Naive thymus-derived CD8-positive, alpha-beta T cell (primary cell): ENCODE data around the gene TRMT61A. TPM values are rescaled to one million over a fixed set of nuclear protein-coding genes. Genes with fewer than 3 reads are reported as not detected.
"Not testable (repeated sequence)": the region's sequence is repeated elsewhere in the genome, so short reads cannot be mapped to it uniquely, and the experiment has no call there.

ENCODE experiments used
- ATAC-seq, 2 donors: fragments of 150-1000 bp; cut with Tn5 transposase in 1 of 2; sonication (Bioruptor Pico), chemical (Tn5 transposase) in 1 of 2; 1 replicate in 1 of 2; 2 replicates in 1 of 2; pipeline ENCODE4 v1.10.0; 2021; ENCODE audit warnings: mild to moderate bottlenecking in 2 of 2, moderate library complexity in 2 of 2
- POLR2A ChIA-PET: fragments of 350-600 bp; sonication (Branson Sonifier 250); formaldehyde crosslinking; loops from one replicate; lab custom pipeline; 2021; ENCODE audit warnings: antibody characterized with exemption; lab: Charles Lee
- DNase-seq, 10 donors: peaks; one replicate each; pipeline versions ENCODE4 v3.0.0 to v3.0.0-alpha.2; 2020 to 2022
- H3K27ac Mint-ChIP-seq, 10 donors: one replicate each; pipeline ENCODE4 v1.8.0; 2020 to 2022; ENCODE audit warnings: mild to moderate bottlenecking in 10 of 10, mixed read lengths in 10 of 10, moderate library complexity in 4 of 10, inconsistent platforms in 1 of 10
- H3K27me3 Mint-ChIP-seq, 5 donors: one replicate each; pipeline ENCODE4 v1.8.0; 2021 to 2022; ENCODE audit warnings: mixed read lengths in 5 of 5
- H3K36me3 Mint-ChIP-seq, 3 donors: one replicate each; pipeline ENCODE4 v1.8.0; 2020 to 2022; ENCODE audit warnings: mixed read lengths in 3 of 3, mild to moderate bottlenecking in 2 of 3, inconsistent platforms in 1 of 3
- H3K4me1 Mint-ChIP-seq, 4 donors: one replicate each; pipeline ENCODE4 v1.8.0; 2021 to 2022; ENCODE audit warnings: mixed read lengths in 4 of 4
- H3K4me3 Mint-ChIP-seq, 10 donors: one replicate each; pipeline ENCODE4 v1.8.0; 2020 to 2022; ENCODE audit warnings: mild to moderate bottlenecking in 10 of 10, mixed read lengths in 10 of 10, moderate library complexity in 6 of 10, inconsistent platforms in 1 of 10
- H3K9me3 Mint-ChIP-seq, 9 donors: one replicate each; pipeline ENCODE4 v1.8.0; 2020 to 2022; ENCODE audit warnings: mixed read lengths in 9 of 9, mild to moderate bottlenecking in 3 of 9, inconsistent platforms in 1 of 9, moderate library complexity in 1 of 9
- polyA plus RNA-seq, 3 donors: library from polyadenylated mRNA; unstranded; fragments of 300-500 nt; fragmentation: Illumina TruSeq; gene quantifications; one replicate each; pipeline ENCODE4 v1.2.3, GENCODE V29; 2021
- total RNA-seq, 8 experiments: library from RNA in 2 of 8; stranded (reverse) in 2 of 8; gene quantifications; one replicate each; pipeline ENCODE4 v1.2.3 and lab custom pipeline; 2021 to 2026

TRMT61A gene
- total and polyA plus RNA-seq, 5 experiments from 2014 or later, result 6.7 to 16.7 (median 11.2) TPM

- DNase-seq, H3K4me3 Mint-ChIP-seq, ATAC-seq, H3K27me3 Mint-ChIP-seq, H3K9me3 Mint-ChIP-seq: not testable (repeated sequence)
- POLR2A ChIA-PET, result interaction anchor here (0.7 kb wide), 1 partner anchor 201 kb away, joined by 10 read pairs; no protein-coding TSS in a partner anchor
- Mint-ChIP-seq H3K4me1 (peaks cover 0 to 15% (median 6%) of the 10 kb centered on the region in 4 donors), H3K27ac (peak overlapping the region in 3 of 10 donors; percentile 28 to 61 (median 47)), H3K36me3 (peaks cover 0 to 27% (median 3%) of the 10 kb centered on the region in 3 donors)
Measured at GRCh38 chr14:103512180-103512579, 16.8 kb upstream of the TRMT61A start.

GRCh38 chr14:103512701-103513611 lies 16.0 kb upstream of the TRMT61A start:
- Mint-ChIP-seq H3K36me3 (peaks cover 0 to 22% (median 3%) of the 10 kb centered on the region in 3 donors), H3K4me3 (peak overlapping the region in 1 of 10 donors; percentile 48), H3K27ac (peak overlapping the region in 5 of 10 donors; percentile 2 to 61 (median 46)), H3K4me1 (peaks cover 0 to 15% (median 5%) of the 10 kb centered on the region in 4 donors), H3K27me3 (no peaks in the 10 kb centered on the region), H3K9me3 (no peaks in the 10 kb centered on the region)
- POLR2A ChIA-PET, result interaction anchor here (0.7 kb wide), 1 partner anchor 201 kb away, joined by 10 read pairs; no protein-coding TSS in a partner anchor
- ATAC-seq (no peak), DNase-seq (no peak)

DNA sequence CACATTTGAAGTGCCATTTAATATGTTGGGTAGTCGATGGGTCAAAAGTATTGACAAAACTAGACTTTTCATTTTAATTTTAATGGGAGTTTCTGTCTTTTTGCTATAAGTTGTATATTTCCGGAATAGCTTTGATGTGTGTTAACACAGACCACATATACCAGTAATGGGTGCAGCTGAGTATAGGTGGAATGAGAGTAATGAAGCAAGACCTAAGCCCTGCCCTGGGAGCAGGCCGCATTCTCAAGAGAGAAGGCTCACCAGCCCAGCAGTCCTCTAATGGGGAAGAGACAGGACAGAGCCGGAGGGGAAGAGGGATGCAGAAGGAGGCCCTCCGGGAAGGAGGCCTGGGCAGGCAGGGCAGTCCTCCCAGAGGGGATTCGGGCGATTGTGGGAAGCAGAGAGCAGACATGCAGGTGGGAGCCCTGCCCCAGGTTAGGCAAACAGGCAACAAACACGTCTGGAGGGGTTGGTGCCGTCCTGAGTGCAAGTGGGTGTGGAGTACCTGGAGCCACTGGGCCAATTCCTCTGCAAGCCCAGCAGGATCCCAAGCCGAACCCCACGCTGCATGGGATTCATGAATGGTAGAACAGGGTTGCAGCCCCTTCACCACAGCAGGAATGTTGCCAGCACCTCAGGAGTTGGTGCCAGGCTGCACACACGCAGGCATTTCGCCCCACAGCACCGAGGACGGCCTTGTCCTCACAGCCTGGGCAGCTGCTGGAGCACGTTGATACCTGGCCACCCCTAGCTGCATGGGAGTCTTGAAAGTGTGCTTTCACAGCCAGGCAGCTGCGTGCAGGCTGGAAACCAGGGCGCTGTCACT lies 14.2 kb upstream of the TRMT61A start:
- DNase-seq, result no peak
- Mint-ChIP-seq H3K36me3 (peaks cover 0 to 12% (median 3%) of the 10 kb centered on the region in 3 donors), H3K27me3 (peaks cover 0 to 4% (median 0%) of the 10 kb centered on the region in 5 donors), H3K27ac (peak overlapping the region in 2 of 10 donors; percentile 17 to 31), H3K4me1 (peaks cover 8 to 21% (median 12%) of the 10 kb centered on the region in 4 donors), H3K9me3 (no peaks in the 10 kb centered on the region), H3K4me3 (no peak overlapping the region)
- POLR2A ChIA-PET, result no interaction called here
- ATAC-seq, result no peak

GRCh38 chr14:103516426-103517173 lies 12.4 kb upstream of the TRMT61A start:
- no peak for ATAC-seq
- H3K4me1 Mint-ChIP-seq, result peaks cover 9 to 21% (median 13%) of the 10 kb centered on the region in 4 donors
- H3K9me3 Mint-ChIP-seq, result no peaks in the 10 kb centered on the region
- peak overlapping the region in 2 of 10 donors; percentile 39 to 40 for H3K27ac Mint-ChIP-seq
- no peak overlapping the region for H3K4me3 Mint-ChIP-seq
- peaks cover 0 to 3% (median 0%) of the 10 kb centered on the region in 3 donors for H3K36me3 Mint-ChIP-seq
- no peak for DNase-seq
- POLR2A ChIA-PET, result no interaction called here
- H3K27me3 Mint-ChIP-seq, result peaks cover 0 to 4% (median 0%) of the 10 kb centered on the region in 5 donors

- DNase-seq (no peak), ATAC-seq (no peak)
- Mint-ChIP-seq H3K27me3 (peaks cover 0 to 4% (median 0%) of the 10 kb centered on the region in 5 donors), H3K4me3 (no peak overlapping the region), H3K9me3 (no peaks in the 10 kb centered on the region), H3K36me3 (peaks cover 0 to 3% (median 0%) of the 10 kb centered on the region in 3 donors), H3K4me1 (peaks cover 9 to 21% (median 13%) of the 10 kb centered on the region in 4 donors), H3K27ac (peak overlapping the region in 2 of 10 donors; percentile 39 to 71)
- POLR2A ChIA-PET, result no interaction called here
Measured at GRCh38 chr14:103517174-103517566, 11.8 kb upstream of the TRMT61A start.

DNA sequence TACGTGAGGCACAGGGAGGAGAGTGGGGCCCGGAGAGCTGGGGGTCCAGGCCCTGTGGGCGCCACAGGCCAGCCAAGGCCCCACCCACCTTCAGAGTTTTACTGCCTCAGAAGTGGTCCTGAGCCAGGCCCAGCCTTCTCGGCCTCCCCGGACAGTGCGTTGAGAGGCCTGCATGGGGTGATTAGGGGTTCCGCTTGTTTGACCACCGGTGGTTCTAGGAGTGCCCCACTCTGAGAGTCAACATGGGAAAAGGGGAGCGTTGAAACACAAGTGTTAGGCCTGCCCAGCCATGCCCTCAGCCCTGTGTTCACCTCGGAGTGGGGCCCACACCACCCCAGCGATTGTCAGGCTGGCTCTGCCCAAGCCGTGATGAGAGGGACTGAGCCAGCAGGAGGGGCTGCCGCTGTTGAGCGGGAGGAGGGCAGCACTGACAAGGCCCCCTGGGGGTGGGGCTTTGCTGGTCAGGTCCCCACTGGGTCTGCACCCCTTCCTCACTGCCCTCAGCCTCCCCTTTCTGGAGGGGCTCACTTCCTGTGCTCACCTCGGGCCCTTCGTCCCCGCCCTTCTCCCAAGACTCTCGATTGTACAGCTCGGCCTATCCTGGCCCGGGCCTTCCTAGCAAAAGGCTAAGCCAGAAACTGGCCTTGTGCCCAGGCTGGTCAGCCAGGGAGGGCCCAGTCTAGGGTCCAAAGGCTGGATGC lies 11.1 kb upstream of the TRMT61A start:
- no peak overlapping the region for H3K4me3 Mint-ChIP-seq
- ATAC-seq, result no peak
- H3K9me3 Mint-ChIP-seq, result no peaks in the 10 kb centered on the region
- H3K4me1 Mint-ChIP-seq, result peaks cover 9 to 16% (median 12%) of the 10 kb centered on the region in 4 donors
- H3K36me3 Mint-ChIP-seq, result no peaks in the 10 kb centered on the region
- DNase-seq, result peak in 1 of 10 donors; percentile 52
- H3K27ac Mint-ChIP-seq, result peak overlapping the region in 2 of 10 donors; percentile 59 to 71
- POLR2A ChIA-PET, result interaction anchor here (1.6 kb wide), 1 partner anchor 11 kb away, joined by 6 read pairs; the partner anchor contains the start of gene TRMT61A
- peaks cover 0 to 4% (median 0%) of the 10 kb centered on the region in 5 donors for H3K27me3 Mint-ChIP-seq

- Mint-ChIP-seq H3K9me3 (no peaks in the 10 kb centered on the region), H3K4me1 (peaks cover 9 to 16% (median 13%) of the 10 kb centered on the region in 4 donors), H3K27me3 (peaks cover 0 to 5% (median under 1%) of the 10 kb centered on the region in 5 donors), H3K4me3 (peak overlapping the region in 2 of 10 donors; percentile 41 to 62), H3K36me3 (no peaks in the 10 kb centered on the region), H3K27ac (peak overlapping the region in 1 of 10 donors; percentile 9)
- ATAC-seq (peak; percentile 33 to 34), DNase-seq (peak; percentile 31 to 78 (median 56))
- POLR2A ChIA-PET, result interaction anchor here (1.6 kb wide), 2 partner anchors 10 to 27 kb away, joined by 5 to 6 read pairs; partner anchors contain the start of gene TRMT61A
Measured at GRCh38 chr14:103518422-103519042, 10.5 kb upstream of the TRMT61A start.

GRCh38 chr14:103519043-103519836 lies 9.8 kb upstream of the TRMT61A start:
- DNase-seq, result peak in 1 of 10 donors; percentile 54
- peaks cover 9 to 16% (median 15%) of the 10 kb centered on the region in 4 donors for H3K4me1 Mint-ChIP-seq
- H3K27me3 Mint-ChIP-seq, result peaks cover 0 to 8% (median 1%) of the 10 kb centered on the region in 5 donors
- H3K27ac Mint-ChIP-seq, result peak overlapping the region in 2 of 10 donors; percentile 88 to 89
- H3K9me3 Mint-ChIP-seq, result no peaks in the 10 kb centered on the region
- H3K4me3 Mint-ChIP-seq, result peak overlapping the region; percentile 13 to 79 (median 62)
- POLR2A ChIA-PET, result interaction anchor here (0.6 to 2.8 kb wide), 4 partner anchors 10 to 77 kb away, joined by 4 to 9 read pairs (median 6); partner anchors contain the start of genes BAG5, COA8 and TRMT61A
- ATAC-seq, result no peak
- H3K36me3 Mint-ChIP-seq, result no peaks in the 10 kb centered on the region

DNA sequence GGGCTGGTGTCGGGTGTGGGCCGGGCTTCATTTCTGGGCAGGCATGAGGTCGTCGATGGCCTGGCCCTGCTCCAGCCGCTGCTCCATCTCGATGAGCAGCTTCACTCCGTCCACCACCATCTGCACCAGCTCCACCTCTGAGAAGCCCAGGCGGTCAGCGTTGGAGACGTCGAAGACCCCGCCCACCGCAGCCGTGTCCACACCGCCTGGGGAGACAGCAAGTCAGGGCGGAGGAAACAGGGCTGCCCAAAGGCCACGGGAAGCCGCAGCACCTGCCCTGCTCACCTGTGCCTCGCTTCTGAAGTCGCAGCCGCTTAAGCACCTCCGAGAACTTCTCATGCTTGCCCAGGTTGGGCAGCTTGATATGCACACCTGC lies 9.2 kb upstream of the TRMT61A start:
- ATAC-seq (no peak), DNase-seq (peak in 1 of 10 donors; percentile 48)
- Mint-ChIP-seq H3K9me3 (no peaks in the 10 kb centered on the region), H3K4me1 (peaks cover 6 to 15% (median 12%) of the 10 kb centered on the region in 4 donors), H3K27ac (peak overlapping the region in 1 of 10 donors; percentile 89), H3K27me3 (peaks cover 0 to 8% (median 1%) of the 10 kb centered on the region in 5 donors), H3K4me3 (peak overlapping the region; percentile 30 to 79 (median 62)), H3K36me3 (no peaks in the 10 kb centered on the region)
- POLR2A ChIA-PET, result interaction anchor here (1.0 to 2.8 kb wide), 4 partner anchors 9 to 43 kb away, joined by 4 to 9 read pairs (median 6); partner anchors contain the start of genes BAG5, COA8 and TRMT61A

- Mint-ChIP-seq H3K27me3 (peaks cover 0 to 8% (median 1%) of the 10 kb centered on the region in 5 donors), H3K4me1 (peaks cover 6 to 15% (median 11%) of the 10 kb centered on the region in 4 donors), H3K9me3 (no peaks in the 10 kb centered on the region), H3K36me3 (no peaks in the 10 kb centered on the region), H3K4me3 (peak overlapping the region; percentile 15 to 78 (median 60)), H3K27ac (no peak overlapping the region)
- POLR2A ChIA-PET, result interaction anchor here (0.5 to 2.8 kb wide), 3 partner anchors 9 to 1711 kb away, joined by 3 to 9 read pairs (median 4); partner anchors contain the start of genes BAG5 and COA8
- DNase-seq, result peak in 1 of 10 donors; percentile 59
- ATAC-seq, result no peak
Measured at GRCh38 chr14:103520269-103520656, 8.7 kb upstream of the TRMT61A start.
